ENCODE results near the gene NPAP1.

- TF ChIP-seq CTCF (IDR thresholded peaks at IDR 0.05; ENCODE audit: control extremely low read depth in 1 of 3, insufficient read depth in 1 of 3, low read depth in 1 of 3, low read length in 3 of 3) (peak; percentile 51 to 65 (median 60)), FOSL1 (IDR thresholded peaks at IDR 0.05; ENCODE audit: insufficient read depth, low read depth, low read length) (no peak), EZH2 (IDR thresholded peaks at IDR 0.05; ENCODE audit: low read depth, low read length, severe bottlenecking) (no peak), ZNF274 (IDR thresholded peaks at IDR 0.05; ENCODE audit: borderline replicate concordance, extremely low read depth, low read length) (no peak), BACH1 (IDR thresholded peaks at IDR 0.05; ENCODE audit: low read length) (no peak), RNF2 (IDR thresholded peaks at IDR 0.05; ENCODE audit: borderline replicate concordance, low read depth, low read length, missing control alignments, poor library complexity, severe bottlenecking) (no peak), TCF12 (IDR thresholded peaks at IDR 0.05; ENCODE audit: low read depth, low read length) (no peak), TEAD4 (IDR thresholded peaks at IDR 0.05; ENCODE audit: low read depth, low read length) (no peak), SIX5 (IDR thresholded peaks at IDR 0.05; ENCODE audit: low read depth, low read length) (no peak), POLR2A (IDR thresholded peaks at IDR 0.05; ENCODE audit: control extremely low read depth in 1 of 2, low read depth in 2 of 2, low read length in 2 of 2) (no peak), EP300 (IDR thresholded peaks at IDR 0.05; ENCODE audit: borderline replicate concordance in 1 of 2, low read depth in 2 of 2, low read length in 2 of 2) (no peak), HDAC6 (IDR thresholded peaks at IDR 0.05; ENCODE audit: low read depth, low read length) (no peak), CREB1 (IDR thresholded peaks at IDR 0.05) (no peak), ATF3 (IDR thresholded peaks at IDR 0.05; ENCODE audit: insufficient read depth, low read depth, low read length) (no peak)
Observed at GRCh38 chr15:24676431-24676830, 856 bp downstream of the NPAP1 start.
